SW480 (cell line): ENCODE results near the gene KRTAP10-6.
"Not testable (repeated sequence)": the region's sequence is repeated elsewhere in the genome, so short reads cannot be mapped to it uniquely, and the experiment has no call there.

Source experiments
- DNase-seq: peaks from one replicate; pipeline ENCODE4 v3.0.0-alpha.2; 2016; ENCODE audit warnings: low spot score

Gene KRTAP10-6

GRCh38 chr21:44557491-44558328 lies 34.6 kb downstream of the KRTAP10-6 start:
- no peak for DNase-seq

GRCh38 chr21:44556879-44557278 lies 35.4 kb downstream of the KRTAP10-6 start:
- DNase-seq, result peak; percentile 87

DNA sequence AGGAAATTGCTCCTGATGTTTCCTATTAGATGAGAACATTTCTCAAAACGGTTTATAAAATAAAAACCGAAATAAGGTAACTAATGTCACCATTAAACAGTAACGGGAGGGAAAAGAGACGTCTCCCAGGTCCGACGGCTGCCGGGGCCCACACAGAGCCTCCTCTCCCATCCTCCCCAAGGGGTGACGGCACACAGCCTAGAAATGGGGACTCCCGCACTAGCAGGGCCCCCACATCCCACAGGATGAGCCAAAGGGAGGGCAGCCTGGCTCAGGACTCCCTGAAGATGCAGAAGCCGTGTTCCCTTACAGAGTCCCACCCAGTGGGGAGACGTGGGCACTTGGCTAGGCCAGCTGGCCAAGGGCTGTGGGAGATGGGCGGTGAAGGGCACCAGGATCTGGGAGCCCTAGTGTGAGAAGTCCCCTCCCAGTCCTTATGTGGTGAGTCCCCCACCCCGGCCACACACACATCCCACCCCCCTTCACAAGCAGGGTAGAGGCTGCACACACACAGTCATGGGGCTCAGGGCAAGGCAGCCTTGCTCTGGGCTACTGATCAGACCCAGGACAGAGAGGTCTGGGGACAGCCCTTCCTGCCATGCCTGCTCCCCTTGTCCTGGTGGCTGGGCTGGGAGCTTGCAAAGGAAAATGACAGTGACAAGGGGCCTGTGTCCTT lies 37.0 kb downstream of the KRTAP10-6 start:
- no peak for DNase-seq

DNA sequence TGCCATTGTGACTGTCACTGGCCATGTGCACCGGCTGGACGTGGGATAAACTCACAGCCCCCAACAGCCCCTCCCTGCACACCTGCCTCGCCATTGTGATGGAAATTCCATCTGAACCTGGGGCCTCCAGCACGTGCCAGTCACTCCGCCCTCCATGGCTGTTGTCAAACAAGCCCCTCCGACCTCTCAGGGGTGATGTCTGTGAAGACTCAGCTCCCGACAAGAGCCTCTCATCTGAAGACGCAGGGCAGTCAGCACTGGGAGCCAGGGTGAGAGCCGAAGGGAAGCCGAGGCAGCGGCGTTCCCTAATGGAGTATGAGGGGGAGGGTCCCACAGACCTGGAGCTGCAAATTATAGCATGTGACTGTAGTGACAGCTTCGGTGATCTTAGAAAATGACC lies 39.6 kb downstream of the KRTAP10-6 start:
- DNase-seq, result no peak

GRCh38 chr21:44552136-44552535 lies 40.2 kb downstream of the KRTAP10-6 start:
- DNase-seq, result no peak

DNA sequence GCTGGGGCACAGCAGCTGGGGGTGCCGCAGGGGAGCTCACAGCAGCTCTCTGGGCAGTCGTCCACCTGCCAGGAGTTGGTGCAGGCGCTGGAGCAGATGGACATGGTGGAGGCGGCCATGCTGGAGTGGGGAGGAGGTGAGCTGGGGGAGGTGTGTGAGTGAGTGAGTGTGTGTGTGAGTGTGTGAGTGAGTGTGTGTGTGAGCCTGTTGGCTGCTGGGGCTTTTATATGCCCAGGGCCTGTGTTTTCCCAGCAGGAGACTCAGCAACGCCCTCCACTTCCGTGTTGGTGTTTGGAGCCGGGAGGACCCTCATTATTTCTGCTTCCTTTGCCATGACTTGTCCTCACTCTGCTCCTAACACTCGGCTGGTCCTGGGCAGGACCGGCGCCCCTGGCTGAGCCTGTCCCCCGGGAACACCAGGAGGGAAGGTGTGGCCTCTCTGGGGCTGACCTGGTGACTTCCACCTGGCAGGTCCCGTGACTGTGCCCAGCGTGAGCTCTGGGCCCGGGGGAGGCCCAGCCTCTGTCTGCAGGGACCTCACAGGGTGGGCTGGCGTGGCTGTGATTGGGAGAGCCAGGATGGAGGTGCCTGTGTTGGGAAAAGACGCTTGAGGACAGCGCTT lies 40.9 kb downstream of the KRTAP10-6 start, which contains the start of gene KRTAP10-2:
Gene KRTAP10-2, minus strand, starts transcription at position 166 of the 622 bp plus-strand sequence. Its CDS starts 47 bp downstream, at position 119.
- no peak for DNase-seq

GRCh38 chr21:44550807-44551206 lies 41.5 kb downstream of the KRTAP10-6 start:
- no peak for DNase-seq

GRCh38 chr21:44550285-44550684 lies 42.0 kb downstream of the KRTAP10-6 start:
- DNase-seq, result not testable (repeated sequence)

- DNase-seq, result no peak
These were observed 42.6 kb downstream of the KRTAP10-6 start for GRCh38 chr21:44549525-44550211.

- no peak for DNase-seq
These were observed 43.4 kb downstream of the KRTAP10-6 start for GRCh38 chr21:44548922-44549321.

GRCh38 chr21:44548381-44548780 lies 43.9 kb downstream of the KRTAP10-6 start:
- no peak for DNase-seq

- no peak for DNase-seq
These were observed 44.5 kb downstream of the KRTAP10-6 start for GRCh38 chr21:44547656-44548331.

GRCh38 chr21:44544566-44544965 lies 47.7 kb downstream of the KRTAP10-6 start:
- DNase-seq, result no peak

DNA sequence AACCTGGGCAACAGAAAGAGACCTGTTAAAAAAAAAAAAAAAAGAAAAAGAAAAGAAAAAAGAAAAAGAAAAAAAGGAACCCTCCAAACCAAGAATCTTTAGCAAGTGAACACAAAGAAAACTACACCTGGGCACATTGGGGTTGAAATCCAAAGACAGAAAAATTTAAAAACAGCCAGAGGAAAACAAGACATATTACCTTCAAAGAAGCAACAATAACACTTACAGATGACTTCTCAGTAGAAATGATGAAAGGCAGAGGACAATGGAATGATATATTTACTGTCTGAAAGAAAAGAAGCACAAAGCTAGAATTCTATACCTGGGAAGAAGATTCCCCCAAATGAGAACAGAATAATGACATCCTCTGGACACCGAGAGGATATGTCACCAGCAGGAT lies 49.6 kb downstream of the KRTAP10-6 start:
- no peak for DNase-seq
